ENCODE results near the gene OST4. TPM values are rescaled to one million over a fixed set of nuclear protein-coding genes. Genes with fewer than 3 reads are reported as not detected.

The OST4 gene
- total RNA-seq, 1 experiment from 2014 or later: 408 TPM

- in situ Hi-C loops (cut with HindIII; ENCODE audit: low pct_unique_long_range_greater_than_20kb, low sequenced_read_pairs): no loop called here
Measured at GRCh38 chr2:27095427-27095744, 23.9 kb upstream of the OST4 start.

GRCh38 chr2:27094353-27094984 is 23.0 kb upstream of the OST4 start:
- in situ Hi-C loops (cut with HindIII; ENCODE audit: low pct_unique_long_range_greater_than_20kb, low sequenced_read_pairs): no loop called here
- no peak for DNase-seq (ENCODE audit: low read depth, low spot score)

More at GRCh38 chr2:27095427-27095744, 23.9 kb upstream of the OST4 start:
- no peak for DNase-seq (ENCODE audit: low read depth, low spot score)

- in situ Hi-C loops (cut with HindIII; ENCODE audit: low pct_unique_long_range_greater_than_20kb, low sequenced_read_pairs): no loop called here
- no peak for DNase-seq (ENCODE audit: low read depth, low spot score)
Measured at GRCh38 chr2:27093430-27094352, 22.2 kb upstream of the OST4 start.

GRCh38 chr2:27092696-27093429 is 21.4 kb upstream of the OST4 start:
- no peak for DNase-seq (ENCODE audit: low read depth, low spot score)
- in situ Hi-C loops (cut with HindIII; ENCODE audit: low pct_unique_long_range_greater_than_20kb, low sequenced_read_pairs): no loop called here

GRCh38 chr2:27091746-27092695 is 20.6 kb upstream of the OST4 start:
- DNase-seq (ENCODE audit: low read depth, low spot score): no peak
- in situ Hi-C loops (cut with HindIII; ENCODE audit: low pct_unique_long_range_greater_than_20kb, low sequenced_read_pairs): no loop called here

- in situ Hi-C loops (cut with HindIII; ENCODE audit: low pct_unique_long_range_greater_than_20kb, low sequenced_read_pairs): no loop called here
- no peak for DNase-seq (ENCODE audit: low read depth, low spot score)
Measured at GRCh38 chr2:27089111-27089954, 17.9 kb upstream of the OST4 start.

- in situ Hi-C loops (cut with HindIII; ENCODE audit: low pct_unique_long_range_greater_than_20kb, low sequenced_read_pairs): no loop called here
- no peak for DNase-seq (ENCODE audit: low read depth, low spot score)
Measured at GRCh38 chr2:27088634-27089033, 17.2 kb upstream of the OST4 start.

GRCh38 chr2:27087823-27088410 is 16.5 kb upstream of the OST4 start:
- in situ Hi-C loops (cut with HindIII; ENCODE audit: low pct_unique_long_range_greater_than_20kb, low sequenced_read_pairs): no loop called here
- DNase-seq (ENCODE audit: low read depth, low spot score): no peak

- DNase-seq (ENCODE audit: low read depth, low spot score): no peak
- in situ Hi-C loops (cut with HindIII; ENCODE audit: low pct_unique_long_range_greater_than_20kb, low sequenced_read_pairs): no loop called here
Measured at GRCh38 chr2:27086724-27087593, 15.5 kb upstream of the OST4 start, which contains the start of gene KHK. KHK (plus strand) TSS chr2:27086772; CDS start chr2:27087260, 488 bp downstream.

- peak; percentile 94 for DNase-seq (ENCODE audit: low read depth, low spot score)
- in situ Hi-C loops (cut with HindIII; ENCODE audit: low pct_unique_long_range_greater_than_20kb, low sequenced_read_pairs): no loop called here
Measured at GRCh38 chr2:27086090-27086723, 14.8 kb upstream of the OST4 start.

- DNase-seq (ENCODE audit: low read depth, low spot score): peak; percentile 70
- in situ Hi-C loops (cut with HindIII; ENCODE audit: low pct_unique_long_range_greater_than_20kb, low sequenced_read_pairs): no loop called here
Measured at GRCh38 chr2:27085673-27086089, 14.2 kb upstream of the OST4 start.

- in situ Hi-C loops (cut with HindIII; ENCODE audit: low pct_unique_long_range_greater_than_20kb, low sequenced_read_pairs): no loop called here
Measured at GRCh38 chr2:27085062-27085672, 13.7 kb upstream of the OST4 start.

GRCh38 chr2:27084297-27085061 is 13.0 kb upstream of the OST4 start:
- in situ Hi-C loops (cut with HindIII; ENCODE audit: low pct_unique_long_range_greater_than_20kb, low sequenced_read_pairs): no loop called here
- no peak for DNase-seq (ENCODE audit: low read depth, low spot score)

More at GRCh38 chr2:27085062-27085672, 13.7 kb upstream of the OST4 start:
- DNase-seq (ENCODE audit: low read depth, low spot score): no peak
